Measurements from ENCODE around the gene MMP25.

GRCh38 chr16:3025032-3026002 lies 21.0 kb upstream of the MMP25 start:
- TF ChIP-seq POLR2A (IDR thresholded peaks at IDR 0.05), result no peak
- TF ChIP-seq CTCF (IDR thresholded peaks at IDR 0.05), result no peak

Data from Peyer's patch (tissue), 4 donors.